IMR-90 (cell line): ENCODE results near the gene RIMS1. TPM values are rescaled to one million over a fixed set of nuclear protein-coding genes. Genes with fewer than 3 reads are reported as not detected.

ENCODE experiments used
- ATAC-seq: fragments of 200-7000 bp; cut with Tn5 transposase; 2 replicates; pipeline ENCODE4 v1.9.1; 2020; ENCODE audit warnings: low read depth, mild to moderate bottlenecking, moderate library complexity
- BruUV-seq: library from RNA; stranded (reverse); fragments of 400-500 nt; replicated peaks from 2 replicates; lab custom pipeline; 2021; lab: Mats Ljungman, UMichigan
- CTCF ChIA-PET: fragments of 300-600 bp; formaldehyde crosslinking; extraction: SDS; loops from one replicate; lab custom pipeline; 2021; ENCODE audit warnings: antibody characterized with exemption; lab: Yijun Ruan, JAX
- POLR2A ChIA-PET: fragments of 300-600 bp; sonication (Branson Sonifier 250); formaldehyde crosslinking; loops from one replicate; lab custom pipeline; 2022; ENCODE audit warnings: antibody characterized with exemption; ENCODE audit not compliant: unreplicated experiment; lab: Charles Lee
- DNase-seq: peaks from one replicate; pipeline ENCODE4 v3.0.0; 2013
- H2AFZ ChIP-seq: replicated peaks from 2 replicates; pipeline ENCODE3; 2013; ENCODE audit warnings: low read length, mild to moderate bottlenecking; ENCODE audit not compliant: poor library complexity
- H2AK5ac ChIP-seq: 2 replicates; pipeline ENCODE4 v1.6.1; 2013; ENCODE audit warnings: low read depth, low read length, inconsistent platforms
- H2AK9ac ChIP-seq: replicated peaks from 2 replicates; pipeline ENCODE3; 2013; ENCODE audit warnings: mild to moderate bottlenecking, low read depth, low read length, moderate library complexity; ENCODE audit not compliant: poor library complexity
- H2BK120ac ChIP-seq: 2 replicates; pipeline ENCODE4 v1.6.1; 2013; ENCODE audit warnings: low read depth, low read length, inconsistent platforms
- H2BK15ac ChIP-seq: 3 replicates; pipeline ENCODE4 v1.6.1; 2013; ENCODE audit warnings: low read depth, low read length, inconsistent platforms
- H2BK20ac ChIP-seq: 2 replicates; pipeline ENCODE4 v1.6.1; 2013; ENCODE audit warnings: low read depth, mild to moderate bottlenecking, inconsistent platforms, low read length, moderate library complexity
- H2BK5ac ChIP-seq: 2 replicates; pipeline ENCODE4 v1.6.1; 2013; ENCODE audit warnings: mild to moderate bottlenecking, low read depth, low read length, inconsistent platforms; ENCODE audit not compliant: poor library complexity, severe bottlenecking
- H3K14ac ChIP-seq: replicated peaks from 2 replicates; pipeline ENCODE4 v1.6.1; 2013; ENCODE audit warnings: low read depth, low read length, inconsistent platforms
- H3K18ac ChIP-seq: 2 replicates; pipeline ENCODE4 v1.6.1; 2013; ENCODE audit warnings: low read depth, low read length, control low read depth
- H3K23ac ChIP-seq: 2 replicates; pipeline ENCODE4 v1.6.1; 2013; ENCODE audit warnings: low read depth, low read length, inconsistent platforms
- H3K27ac ChIP-seq: 2 replicates; pipeline ENCODE4 v1.5.1; 2013; ENCODE audit warnings: mild to moderate bottlenecking, control low read depth, low read length; ENCODE audit not compliant: insufficient read depth
- H3K27me3 ChIP-seq: 2 replicates; pipeline ENCODE4 v1.6.1; 2013; ENCODE audit warnings: low read length; ENCODE audit not compliant: control insufficient read depth, insufficient read depth
- H3K36me3 ChIP-seq: 2 replicates; pipeline ENCODE4 v1.6.1; 2013; ENCODE audit warnings: low read length, mixed read lengths; ENCODE audit not compliant: control insufficient read depth, insufficient read depth
- H3K4ac ChIP-seq: 2 replicates; pipeline ENCODE4 v1.6.1; 2013; ENCODE audit warnings: low read depth, low read length, inconsistent platforms
- H3K4me1 ChIP-seq: 2 replicates; pipeline ENCODE4 v1.6.1; 2013; ENCODE audit warnings: low read length, mixed read lengths; ENCODE audit not compliant: control insufficient read depth, insufficient read depth
- H3K4me2 ChIP-seq: 2 replicates; pipeline ENCODE4 v1.6.1; 2013; ENCODE audit warnings: low read depth, mild to moderate bottlenecking, control low read depth, low read length, moderate library complexity
- H3K4me3 ChIP-seq: 2 replicates; pipeline ENCODE4 v1.5.1; 2013; ENCODE audit warnings: low read depth, mild to moderate bottlenecking, control low read depth, low read length, moderate library complexity; ENCODE audit not compliant: insufficient read depth
- H3K56ac ChIP-seq: 2 replicates; pipeline ENCODE4 v1.6.1; 2013; ENCODE audit warnings: low read length, inconsistent platforms; ENCODE audit not compliant: insufficient read depth; ENCODE audit errors: extremely low read depth
- H3K79me1 ChIP-seq, 2 experiments: 2 replicates each; pipeline ENCODE4 v1.6.1; 2013; ENCODE audit warnings: low read length in 2 of 2, inconsistent platforms in 1 of 2, low read depth in 1 of 2
- H3K9ac ChIP-seq: 2 replicates; pipeline ENCODE4 v1.6.1; 2013; ENCODE audit warnings: low read depth, low read length, control low read depth
- H3K9me1 ChIP-seq: 2 replicates; pipeline ENCODE4 v1.6.1; 2013; ENCODE audit warnings: low read length, inconsistent platforms; ENCODE audit not compliant: insufficient read depth
- H3K9me3 ChIP-seq: 2 replicates; pipeline ENCODE4 v1.6.1; 2013; ENCODE audit warnings: low read length; ENCODE audit not compliant: control insufficient read depth, insufficient read depth
- H4K20me1 ChIP-seq: 2 replicates; pipeline ENCODE4 v1.6.1; 2013; ENCODE audit warnings: low read length, inconsistent platforms; ENCODE audit not compliant: insufficient read depth
- H4K5ac ChIP-seq: 2 replicates; pipeline ENCODE4 v1.6.1; 2013; ENCODE audit warnings: mild to moderate bottlenecking, low read depth, low read length, control low read depth
- H4K8ac ChIP-seq, 2 experiments: 2 replicates each; pipeline ENCODE4 v1.6.1; 2013; ENCODE audit warnings: low read depth in 2 of 2, low read length in 2 of 2, control low read depth in 1 of 2, inconsistent platforms in 1 of 2
- H4K91ac ChIP-seq: 2 replicates; pipeline ENCODE4 v1.6.1; 2013; ENCODE audit warnings: low read depth, low read length, inconsistent platforms; ENCODE audit not compliant: insufficient read depth
- BHLHE40 ChIP-seq: fragments of 150-350 bp; IDR thresholded peaks from 2 replicates; pipeline ENCODE4 v1.6.1; 2016; ENCODE audit warnings: mild to moderate bottlenecking, low read depth, low read length
- CHD1 ChIP-seq: IDR thresholded peaks from 2 replicates; pipeline ENCODE4 v1.6.1; 2012; ENCODE audit warnings: low read depth, low read length, improper control_type of control experiment
- FOS ChIP-seq: fragments of 150-350 bp; IDR thresholded peaks from 2 replicates; pipeline ENCODE4 v1.6.1; 2016; ENCODE audit warnings: low read depth, low read length
- MAFK ChIP-seq: IDR thresholded peaks from 2 replicates; pipeline ENCODE4 v1.6.1; 2012; ENCODE audit warnings: low read depth, low read length, improper control_type of control experiment
- MAZ ChIP-seq: IDR thresholded peaks from 2 replicates; pipeline ENCODE4 v1.6.1; 2012; ENCODE audit warnings: low read depth, mild to moderate bottlenecking, low read length, improper control_type of control experiment, moderate library complexity, borderline replicate concordance
- NFE2L2 ChIP-seq: fragments of 150-350 bp; IDR thresholded peaks from 2 replicates; pipeline ENCODE4 v1.6.1; 2016; ENCODE audit warnings: low read depth, mild to moderate bottlenecking, low read length
- RAD21 ChIP-seq: IDR thresholded peaks from 2 replicates; pipeline ENCODE4 v1.6.1; 2012; ENCODE audit warnings: low read length, improper control_type of control experiment
- RCOR1 ChIP-seq: IDR thresholded peaks from 2 replicates; pipeline ENCODE4 v1.6.1; 2012; ENCODE audit warnings: mild to moderate bottlenecking, low read length, improper control_type of control experiment; ENCODE audit not compliant: insufficient replicate concordance
- RFX5 ChIP-seq: IDR thresholded peaks from 2 replicates; pipeline ENCODE4 v1.8.0; 2012; ENCODE audit warnings: low read depth, mild to moderate bottlenecking, low read length, moderate library complexity
- SMC3 ChIP-seq: fragments of 150-350 bp; IDR thresholded peaks from 2 replicates; pipeline ENCODE4 v1.6.1; 2016; ENCODE audit warnings: low read depth, mild to moderate bottlenecking, antibody characterized with exemption, low read length, moderate library complexity
- WGBS, 2 experiments: methylation state at CpG; one replicate each; pipeline versions ENCODE4 v1.1.5 to v1.1.7; 2013; ENCODE audit warnings: missing lambda C conversion rate in 2 of 2; ENCODE audit not compliant: insufficient read length in 1 of 2; ENCODE audit errors: extremely low coverage in 2 of 2; 5-methylcytosine and 5-hydroxymethylcytosine counted together
- dilution Hi-C: fragments of 300-500 bp; cut with HindIII; formaldehyde crosslinking; loops from one replicate; pipeline ENCODE4 v1.14.3; 2018; ENCODE audit warnings: low sequenced_read_pairs; ENCODE audit not compliant: unreplicated experiment
- in situ Hi-C: fragments of 300-500 bp; cut with MboI; formaldehyde crosslinking; loops from 3 replicates; pipeline ENCODE4 v1.14.3; 2019; ENCODE audit warnings: low sequenced_read_pairs, inconsistent platforms, mixed read lengths
- intact Hi-C: fragments of 100-400 bp; cut with micrococcal nuclease; formaldehyde crosslinking; loops from 2 replicates; pipeline ENCODE4 v1.10.0; 2022
- polyA plus RNA-seq, 3 experiments: library from polyadenylated mRNA; depleted of rRNA; stranded (reverse); fragments of >200 nt; gene quantifications; 2 replicates each; pipeline ENCODE4 v1.2.3, GENCODE V29; 2012; ENCODE audit warnings: low replicate concordance in 1 of 3
- total RNA-seq: library from RNA; depleted of rRNA; stranded (reverse); fragments of >200 nt; gene quantifications from 2 replicates; pipeline ENCODE4 v1.2.3, GENCODE V29; 2012
- TF ChIP-seq, protein P1 (sequence below): conservative IDR thresholded peaks from 2 replicates; pipeline ENCODE4 v1.5.1; 2012; ENCODE audit warnings: mild to moderate bottlenecking, low read depth, low read length, improper control_type of control experiment

The RIMS1 gene
- total and polyA plus RNA-seq, 2 of the 4 experiments (the other 2 are of a cell fraction) = 0.44 to 3.8 TPM

DNA sequence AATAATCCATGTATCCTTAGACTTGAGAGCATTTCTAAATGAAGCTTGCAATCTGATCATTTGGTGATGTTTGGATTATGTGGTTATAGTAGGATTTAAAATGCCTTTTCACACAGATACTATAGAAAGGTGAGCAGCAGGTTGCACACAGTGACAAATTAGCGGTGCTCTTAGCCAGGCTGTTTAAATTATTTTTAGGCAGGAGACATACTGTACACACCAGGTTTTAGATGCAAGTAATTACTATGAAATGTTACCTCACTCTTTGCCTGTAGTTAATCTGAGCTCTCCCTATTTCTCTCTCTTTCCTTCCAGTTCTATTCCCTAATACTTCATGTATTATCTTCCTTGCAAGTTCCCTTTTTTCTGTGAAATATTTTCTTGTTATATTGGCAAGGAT lies 191.7 kb downstream of the RIMS1 start:
- Histone ChIP-seq H4K8ac (no peak overlapping the region), H3K4me3 (no peak overlapping the region), H3K23ac (no peak overlapping the region), H2AFZ (no peak overlapping the region), H2AK9ac (no peak overlapping the region), H3K56ac (no peak overlapping the region), H3K79me1 (no peaks in the 10 kb centered on the region), H2BK120ac (no peak overlapping the region), H3K14ac (no peak overlapping the region), H4K20me1 (no peaks in the 10 kb centered on the region), H3K18ac (no peak overlapping the region), H2BK5ac (no peak overlapping the region), H2BK20ac (no peak overlapping the region), H3K4ac (no peak overlapping the region), H3K4me2 (no peak overlapping the region), H3K9me1 (no peaks in the 10 kb centered on the region), H2AK5ac (no peak overlapping the region), H2BK15ac (no peak overlapping the region), H3K4me1 (no peaks in the 10 kb centered on the region), H3K36me3 (no peaks in the 10 kb centered on the region), H3K27me3 (no peaks in the 10 kb centered on the region; the same call in 1 of the 2 replicates), H4K5ac (no peak overlapping the region), H3K9ac (no peak overlapping the region), H4K91ac (no peak overlapping the region), H3K9me3 (no peaks in the 10 kb centered on the region), H3K27ac (no peak overlapping the region)
- POLR2A ChIA-PET = no interaction called here
- intact Hi-C loops = no loop called here
- DNase-seq (no peak), ATAC-seq (no peak)
- no CpG with 5 or more reads among the region's 1 CpG for WGBS, 2 experiments
- CTCF ChIA-PET = no interaction called here
- TF ChIP-seq NFE2L2 = no peak
- no peak for TF ChIP-seq RFX5
- no peak for TF ChIP-seq SMC3
- TF ChIP-seq MAZ = no peak
- TF ChIP-seq RCOR1 = no peak
- no peak for TF ChIP-seq BHLHE40
- no peak for TF ChIP-seq FOS
- no peak for TF ChIP-seq RAD21
- TF ChIP-seq, protein P1, sequence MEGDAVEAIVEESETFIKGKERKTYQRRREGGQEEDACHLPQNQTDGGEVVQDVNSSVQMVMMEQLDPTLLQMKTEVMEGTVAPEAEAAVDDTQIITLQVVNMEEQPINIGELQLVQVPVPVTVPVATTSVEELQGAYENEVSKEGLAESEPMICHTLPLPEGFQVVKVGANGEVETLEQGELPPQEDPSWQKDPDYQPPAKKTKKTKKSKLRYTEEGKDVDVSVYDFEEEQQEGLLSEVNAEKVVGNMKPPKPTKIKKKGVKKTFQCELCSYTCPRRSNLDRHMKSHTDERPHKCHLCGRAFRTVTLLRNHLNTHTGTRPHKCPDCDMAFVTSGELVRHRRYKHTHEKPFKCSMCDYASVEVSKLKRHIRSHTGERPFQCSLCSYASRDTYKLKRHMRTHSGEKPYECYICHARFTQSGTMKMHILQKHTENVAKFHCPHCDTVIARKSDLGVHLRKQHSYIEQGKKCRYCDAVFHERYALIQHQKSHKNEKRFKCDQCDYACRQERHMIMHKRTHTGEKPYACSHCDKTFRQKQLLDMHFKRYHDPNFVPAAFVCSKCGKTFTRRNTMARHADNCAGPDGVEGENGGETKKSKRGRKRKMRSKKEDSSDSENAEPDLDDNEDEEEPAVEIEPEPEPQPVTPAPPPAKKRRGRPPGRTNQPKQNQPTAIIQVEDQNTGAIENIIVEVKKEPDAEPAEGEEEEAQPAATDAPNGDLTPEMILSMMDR = no peak
- no peak for TF ChIP-seq CHD1
- no peak for TF ChIP-seq MAFK
- in situ Hi-C loops = loop anchor here (25.0 kb wide), 2 partner anchors 691 to 891 kb away; no protein-coding TSS in a partner anchor
- BruUV-seq = no TSS peak
- dilution Hi-C loops = no loop called here
